ENCODE results near the gene CYP1A2.

The CYP1A2 gene

GRCh38 chr15:74776821-74777768 is 28.4 kb downstream of the CYP1A2 start:
- DNase-seq (ENCODE audit: low spot score), result no peak
- H3K4me3 ChIP-seq, result no peak overlapping the region
- peak overlapping the region in 1 of 2 donors; percentile 37 for H3K27ac ChIP-seq
- TF ChIP-seq CTCF (IDR thresholded peaks at IDR 0.05), result no peak

- DNase-seq (ENCODE audit: low spot score), result no peak
- Histone ChIP-seq H3K4me3 (no peak overlapping the region), H3K27ac (peak overlapping the region in 1 of 2 donors; percentile 37)
- no peak for TF ChIP-seq CTCF (IDR thresholded peaks at IDR 0.05)
Observed at GRCh38 chr15:74777769-74778598, 29.3 kb downstream of the CYP1A2 start.

GRCh38 chr15:74778599-74778970 is 29.9 kb downstream of the CYP1A2 start:
- DNase-seq (ENCODE audit: low spot score), result no peak
- TF ChIP-seq CTCF (IDR thresholded peaks at IDR 0.05), result no peak
- Histone ChIP-seq H3K27ac (no peak overlapping the region), H3K4me3 (no peak overlapping the region)

GRCh38 chr15:74779162-74779648 is 30.6 kb downstream of the CYP1A2 start:
- no peak overlapping the region for H3K27ac ChIP-seq
- no peak for TF ChIP-seq CTCF (IDR thresholded peaks at IDR 0.05)
- DNase-seq (ENCODE audit: low spot score), result no peak
- H3K4me3 ChIP-seq, result no peak overlapping the region

- DNase-seq (ENCODE audit: low spot score), result no peak
- H3K27ac ChIP-seq, result peak overlapping the region in 1 of 2 donors; percentile 1
- TF ChIP-seq CTCF (IDR thresholded peaks at IDR 0.05), result no peak
- peak overlapping the region; percentile 95 for H3K4me3 ChIP-seq
Observed at GRCh38 chr15:74780523-74781430, 32.1 kb downstream of the CYP1A2 start.

Data from coronary artery (tissue), 2 donors.